H9 (cell line): Measurements from ENCODE around the gene CDSN. TPM values are rescaled to one million over a fixed set of nuclear protein-coding genes. Genes with fewer than 3 reads are reported as not detected.

Source experiments
- DNase-seq: peaks from one replicate; pipeline ENCODE4 v3.0.0-alpha.2; 2017
- H2AFZ ChIP-seq: one replicate; pipeline ENCODE4 v1.6.1; 2013; ENCODE audit warnings: mild to moderate bottlenecking, low read length, control low read depth, moderate library complexity
- H2AK5ac ChIP-seq: 2 replicates; pipeline ENCODE4 v1.6.1; 2013; ENCODE audit warnings: low read length, control low read depth, mixed read lengths; ENCODE audit not compliant: insufficient read length
- H2BK120ac ChIP-seq: one replicate; pipeline ENCODE4 v1.6.1; 2013; ENCODE audit warnings: low read depth, mild to moderate bottlenecking, low read length, control low read depth, inconsistent platforms; ENCODE audit not compliant: poor library complexity, severe bottlenecking
- H2BK12ac ChIP-seq: 2 replicates; pipeline ENCODE4 v1.6.1; 2013; ENCODE audit warnings: low read length, control low read depth, mixed read lengths, low read depth; ENCODE audit not compliant: insufficient read length
- H2BK15ac ChIP-seq: 2 replicates; pipeline ENCODE4 v1.6.1; 2013; ENCODE audit warnings: low read depth, low read length, control low read depth
- H2BK20ac ChIP-seq: one replicate; pipeline ENCODE4 v1.6.1; 2013; ENCODE audit warnings: low read depth, mild to moderate bottlenecking, low read length, control low read depth, inconsistent platforms; ENCODE audit not compliant: poor library complexity, severe bottlenecking
- H2BK5ac ChIP-seq: 2 replicates; pipeline ENCODE4 v1.6.1; 2013; ENCODE audit warnings: low read length, control low read depth, mixed read lengths; ENCODE audit not compliant: insufficient read length
- H3K14ac ChIP-seq: 2 replicates; pipeline ENCODE4 v1.6.1; 2013; ENCODE audit warnings: low read length, control low read depth; ENCODE audit not compliant: insufficient read depth
- H3K18ac ChIP-seq: 2 replicates; pipeline ENCODE4 v1.6.1; 2013; ENCODE audit warnings: low read depth, mild to moderate bottlenecking, mixed read lengths, low read length, control low read depth; ENCODE audit not compliant: insufficient read length
- H3K23ac ChIP-seq: 2 replicates; pipeline ENCODE4 v1.6.1; 2013; ENCODE audit warnings: low read length, control low read depth, mixed read lengths, low read depth; ENCODE audit not compliant: insufficient read length
- H3K23me2 ChIP-seq: 2 replicates; pipeline ENCODE4 v1.6.1; 2013; ENCODE audit warnings: low read depth, mild to moderate bottlenecking, mixed read lengths, low read length, control low read depth; ENCODE audit not compliant: insufficient read length, poor library complexity, severe bottlenecking
- H3K27ac ChIP-seq: 2 replicates; pipeline ENCODE4 v1.5.1; 2013; ENCODE audit warnings: low read length, control low read depth, mixed read lengths, low read depth; ENCODE audit not compliant: insufficient read length
- H3K27me3 ChIP-seq: 2 replicates; pipeline ENCODE4 v1.6.1; 2013; ENCODE audit warnings: low read length, control low read depth, inconsistent platforms; ENCODE audit not compliant: insufficient read depth
- H3K4ac ChIP-seq: 2 replicates; pipeline ENCODE4 v1.6.1; 2013; ENCODE audit warnings: low read depth, mild to moderate bottlenecking, control low read depth, inconsistent platforms, low read length, moderate library complexity
- H3K4me1 ChIP-seq: 2 replicates; pipeline ENCODE4 v1.6.1; 2013; ENCODE audit warnings: low read length, control low read depth, inconsistent platforms; ENCODE audit not compliant: insufficient read depth
- H3K4me2 ChIP-seq: 2 replicates; pipeline ENCODE4 v1.6.1; 2013; ENCODE audit warnings: low read length, control low read depth, mixed read lengths; ENCODE audit not compliant: insufficient read length, insufficient read depth
- H3K56ac ChIP-seq: 2 replicates; pipeline ENCODE4 v1.6.1; 2013; ENCODE audit warnings: low read depth, mild to moderate bottlenecking, mixed read lengths, low read length, control low read depth; ENCODE audit not compliant: insufficient read length
- H3K79me1 ChIP-seq: 2 replicates; pipeline ENCODE4 v1.6.1; 2013; ENCODE audit warnings: low read depth, mild to moderate bottlenecking, moderate library complexity, low read length, control low read depth, inconsistent platforms; ENCODE audit not compliant: insufficient read depth, poor library complexity, severe bottlenecking
- H3K79me2 ChIP-seq: 2 replicates; pipeline ENCODE4 v1.6.1; 2013; ENCODE audit warnings: low read length, control low read depth, inconsistent platforms; ENCODE audit not compliant: insufficient read depth
- H3K9ac ChIP-seq: 2 replicates; pipeline ENCODE4 v1.6.1; 2013; ENCODE audit warnings: low read length, control low read depth, mixed read lengths; ENCODE audit not compliant: insufficient read length; ENCODE audit errors: extremely low read depth
- H3K9me3 ChIP-seq: one replicate; pipeline ENCODE4 v1.6.1; 2013; ENCODE audit warnings: low read depth, low read length, inconsistent platforms; ENCODE audit not compliant: control insufficient read depth
- H3T11ph ChIP-seq: one replicate; pipeline ENCODE4 v1.6.1; 2013; ENCODE audit warnings: mild to moderate bottlenecking, low read length, control low read depth, inconsistent platforms
- H4K20me1 ChIP-seq: one replicate; pipeline ENCODE4 v1.6.1; 2013; ENCODE audit not compliant: control insufficient read depth, insufficient read length, insufficient read depth
- H4K5ac ChIP-seq: 2 replicates; pipeline ENCODE4 v1.6.1; 2013; ENCODE audit warnings: low read depth, mild to moderate bottlenecking, mixed read lengths, low read length, control low read depth; ENCODE audit not compliant: insufficient read length
- H4K8ac ChIP-seq: replicated peaks from 2 replicates; pipeline ENCODE4 v1.6.1; 2013; ENCODE audit warnings: low read length, control low read depth, mixed read lengths, low read depth; ENCODE audit not compliant: insufficient read length
- H4K91ac ChIP-seq: 2 replicates; pipeline ENCODE4 v1.6.1; 2013; ENCODE audit warnings: low read depth, mild to moderate bottlenecking, moderate library complexity, mixed read lengths, low read length, control low read depth; ENCODE audit not compliant: insufficient read length
- H3K27ac Mint-ChIP-seq, 3 experiments: 2 replicates in 2 of 3; 3 replicates in 1 of 3; pipeline ENCODE4 v1.8.0; 2020 to 2021; ENCODE audit warnings: mixed read lengths in 3 of 3, mild to moderate bottlenecking in 1 of 3, moderate library complexity in 1 of 3
- H3K27me3 Mint-ChIP-seq: 2 replicates; pipeline ENCODE4 v1.8.0; 2021; ENCODE audit warnings: low read depth, mild to moderate bottlenecking, moderate library complexity, mixed read lengths
- H3K36me3 Mint-ChIP-seq, 3 experiments: 2 replicates in 2 of 3; 3 replicates in 1 of 3; pipeline ENCODE4 v1.8.0; 2020 to 2021; ENCODE audit warnings: low read depth in 3 of 3, mixed read lengths in 3 of 3; ENCODE audit not compliant: insufficient read depth in 1 of 3
- H3K4me1 Mint-ChIP-seq, 2 experiments: 2 replicates each; pipeline ENCODE4 v1.8.0; 2020; ENCODE audit warnings: mixed read lengths in 2 of 2
- H3K4me3 Mint-ChIP-seq, 2 experiments: 2 replicates in 1 of 2; 3 replicates in 1 of 2; pipeline ENCODE4 v1.8.0; 2020 to 2021; ENCODE audit warnings: mild to moderate bottlenecking in 2 of 2, mixed read lengths in 2 of 2, moderate library complexity in 1 of 2
- H3K9me3 Mint-ChIP-seq, 2 experiments: 2 replicates in 1 of 2; 3 replicates in 1 of 2; pipeline ENCODE4 v1.8.0; 2020; ENCODE audit warnings: mild to moderate bottlenecking in 2 of 2, mixed read lengths in 2 of 2, moderate library complexity in 1 of 2
- WGBS: extraction: QIAGEN DNeasy Blood & Tissue Kit; methylation state at CpG from one replicate; pipeline ENCODE4 v1.1.7; 2013; ENCODE audit warnings: missing lambda C conversion rate, low lambda C conversion rate, mixed read lengths; ENCODE audit not compliant: insufficient read length; ENCODE audit errors: extremely low coverage; 5-methylcytosine and 5-hydroxymethylcytosine counted together
- total RNA-seq: library from RNA; stranded (reverse); gene quantifications from 2 replicates; pipeline ENCODE4 v1.2.1, GENCODE V29; 2021
- TF ChIP-seq, protein P1 (sequence below): fragments of 200-600 bp; sonication (generic); conservative IDR thresholded peaks from 3 replicates; pipeline ENCODE4 v1.8.0; 2021; ENCODE audit warnings: antibody characterized with exemption, mild to moderate bottlenecking

Gene CDSN
- total RNA-seq, 1 experiment from 2014 or later = not detected

DNA sequence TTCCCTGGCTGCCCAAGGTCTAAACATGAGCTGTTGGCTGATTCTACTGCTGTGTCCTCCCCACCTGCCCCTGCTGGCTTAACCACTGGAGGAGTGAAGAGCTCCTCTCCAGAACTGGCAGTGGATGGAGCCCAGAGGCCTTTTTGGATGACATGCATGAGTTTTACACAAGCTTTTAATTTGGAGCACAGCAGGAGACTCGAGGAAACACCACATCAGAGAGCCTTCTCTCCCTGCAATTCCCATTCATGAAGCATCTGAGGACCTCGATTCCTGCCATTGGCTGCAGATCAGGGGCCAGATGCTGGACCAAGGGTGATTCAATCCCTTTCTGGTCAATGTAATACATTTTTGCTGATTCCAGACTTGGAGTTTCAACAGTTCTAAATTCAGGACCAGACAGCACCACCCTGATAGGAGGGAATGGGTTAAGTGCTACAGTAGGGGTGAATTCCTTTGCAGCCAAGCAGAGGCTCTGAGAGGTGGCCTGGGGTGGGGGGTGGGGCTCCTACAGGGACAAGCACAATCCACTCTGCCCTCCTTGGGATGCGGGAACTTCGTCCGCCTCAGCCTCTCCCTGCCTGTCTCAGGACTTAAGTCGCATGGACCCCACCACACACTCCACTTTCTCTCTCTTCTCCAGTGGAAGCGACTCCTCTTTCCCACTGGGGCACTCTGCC is 6.2 kb downstream of the CDSN start:
- Histone ChIP-seq H3K14ac (peak overlapping the region; percentile 36; the same call in 1 of the 2 replicates), H4K5ac (no peak overlapping the region), H2BK5ac (no peak overlapping the region), H3K4ac (no peak overlapping the region), H3K23ac (no peak overlapping the region), H3K9ac (no peak overlapping the region), H4K20me1 (no peaks in the 10 kb centered on the region), H3K18ac (no peak overlapping the region), H3K4me1 (peaks cover 14% of the 10 kb centered on the region; the same call in 1 of the 2 replicates), H3T11ph (no peak overlapping the region), H2BK15ac (no peak overlapping the region), H2BK120ac (no peak overlapping the region), H3K79me1 (no peaks in the 10 kb centered on the region), H3K9me3 (no peaks in the 10 kb centered on the region), H3K79me2 (no peaks in the 10 kb centered on the region), H4K8ac (no peak overlapping the region), H2AK5ac (no peak overlapping the region), H3K4me2 (no peak overlapping the region), H3K27ac (no peak overlapping the region), H3K56ac (no peak overlapping the region), H2BK20ac (no peak overlapping the region), H3K27me3 (no peaks in the 10 kb centered on the region; the same call in 1 of the 2 replicates), H2BK12ac (no peak overlapping the region), H2AFZ (no peak overlapping the region), H4K91ac (no peak overlapping the region), H3K23me2 (no peaks in the 10 kb centered on the region)
- Mint-ChIP-seq H3K9me3 (no peaks in the 10 kb centered on the region; a peak in 1 of 5 replicates), H3K36me3 (no peaks in the 10 kb centered on the region), H3K4me1 (peaks cover 50 to 58% of the 10 kb centered on the region in 2 experiments), H3K27me3 (peaks cover 65% of the 10 kb centered on the region), H3K27ac (peak overlapping the region in 1 of 3 experiments; percentile 29; a peak in 2 of 7 replicates), H3K4me3 (no peak overlapping the region)
- no peak for DNase-seq
- TF ChIP-seq, protein P1, sequence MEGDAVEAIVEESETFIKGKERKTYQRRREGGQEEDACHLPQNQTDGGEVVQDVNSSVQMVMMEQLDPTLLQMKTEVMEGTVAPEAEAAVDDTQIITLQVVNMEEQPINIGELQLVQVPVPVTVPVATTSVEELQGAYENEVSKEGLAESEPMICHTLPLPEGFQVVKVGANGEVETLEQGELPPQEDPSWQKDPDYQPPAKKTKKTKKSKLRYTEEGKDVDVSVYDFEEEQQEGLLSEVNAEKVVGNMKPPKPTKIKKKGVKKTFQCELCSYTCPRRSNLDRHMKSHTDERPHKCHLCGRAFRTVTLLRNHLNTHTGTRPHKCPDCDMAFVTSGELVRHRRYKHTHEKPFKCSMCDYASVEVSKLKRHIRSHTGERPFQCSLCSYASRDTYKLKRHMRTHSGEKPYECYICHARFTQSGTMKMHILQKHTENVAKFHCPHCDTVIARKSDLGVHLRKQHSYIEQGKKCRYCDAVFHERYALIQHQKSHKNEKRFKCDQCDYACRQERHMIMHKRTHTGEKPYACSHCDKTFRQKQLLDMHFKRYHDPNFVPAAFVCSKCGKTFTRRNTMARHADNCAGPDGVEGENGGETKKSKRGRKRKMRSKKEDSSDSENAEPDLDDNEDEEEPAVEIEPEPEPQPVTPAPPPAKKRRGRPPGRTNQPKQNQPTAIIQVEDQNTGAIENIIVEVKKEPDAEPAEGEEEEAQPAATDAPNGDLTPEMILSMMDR = no peak
- no CpG with 5 or more reads among the region's 7 CpGs for WGBS
